Stimulated activated CD4-positive, alpha-beta T cell treated with anti-CD3 and anti-CD28 coated beads, TNF-alpha, amount 100 ng/mL, for 24 hours (primary cell): Measurements from ENCODE around the gene HCRT.
"Not testable (repeated sequence)": the region's sequence is repeated elsewhere in the genome, so short reads cannot be mapped to it uniquely, and the experiment has no call there.

Experiments
- DNase-seq, 3 experiments: peaks; one replicate each; pipeline ENCODE4 v3.0.0-alpha.2; 2020; ENCODE audit warnings: low read depth in 3 of 3

HCRT gene

GRCh38 chr17:42140690-42141089, 44.6 kb downstream of the HCRT start:
- DNase-seq = not testable (repeated sequence)

- no peak for DNase-seq
These were observed 46.3 kb downstream of the HCRT start for GRCh38 chr17:42138749-42139492.

- DNase-seq = no peak
These were observed 48.6 kb downstream of the HCRT start for GRCh38 chr17:42136654-42137051.

GRCh38 chr17:42135664-42136653, 49.3 kb downstream of the HCRT start:
- no peak for DNase-seq

GRCh38 chr17:42135151-42135550, 50.1 kb downstream of the HCRT start:
- no peak for DNase-seq
